NCI-H187 treated with DMSO at 0.1 percent for 48 hours (cell line): Measurements from ENCODE around the gene HSPB9.
"Not testable (repeated sequence)": the region's sequence is repeated elsewhere in the genome, so short reads cannot be mapped to it uniquely, and the experiment has no call there.

ENCODE experiments used
- DNase-seq: peaks from one replicate; lab custom pipeline; 2025; lab: John Stamatoyannopoulos, UW

Gene HSPB9

DNA sequence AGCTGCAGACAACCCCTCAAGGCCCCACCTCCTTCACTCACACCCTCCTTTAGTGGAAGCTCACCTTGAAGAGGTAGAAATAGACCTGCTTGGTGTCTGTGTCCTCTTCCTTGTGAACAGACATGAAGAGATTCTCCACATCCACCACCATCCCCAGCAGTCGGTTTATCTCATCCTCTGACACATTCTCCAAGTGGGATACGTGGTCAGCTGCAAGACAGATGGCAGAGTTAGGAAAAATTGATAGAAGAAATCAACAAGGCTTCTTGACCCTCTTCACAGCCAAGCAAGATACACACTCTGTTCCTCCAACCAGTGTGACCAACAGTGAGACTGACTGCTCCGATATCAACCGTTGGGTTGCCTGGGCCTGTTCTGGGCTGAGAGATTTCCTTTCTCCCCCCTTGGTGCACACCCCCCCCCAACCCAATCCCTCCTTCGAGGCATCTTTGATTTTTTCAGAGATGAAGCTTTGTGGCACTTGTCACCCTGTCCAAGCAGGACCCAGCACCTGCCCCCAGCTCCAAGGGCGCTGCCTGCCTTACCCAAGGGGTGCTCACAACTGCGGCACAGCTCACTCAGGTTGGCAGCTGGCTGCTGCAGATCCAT is 2.3 kb upstream of the HSPB9 start:
- no peak for DNase-seq

- DNase-seq = no peak
Measured at GRCh38 chr17:42120770-42121769, 1.5 kb upstream of the HSPB9 start, which contains the start of gene KAT2A. KAT2A (minus strand) TSS chr17:42121367; CDS start chr17:42121304, 63 bp downstream.

- DNase-seq = no peak
Measured at GRCh38 chr17:42124256-42124655, 1.7 kb downstream of the HSPB9 start.

DNA sequence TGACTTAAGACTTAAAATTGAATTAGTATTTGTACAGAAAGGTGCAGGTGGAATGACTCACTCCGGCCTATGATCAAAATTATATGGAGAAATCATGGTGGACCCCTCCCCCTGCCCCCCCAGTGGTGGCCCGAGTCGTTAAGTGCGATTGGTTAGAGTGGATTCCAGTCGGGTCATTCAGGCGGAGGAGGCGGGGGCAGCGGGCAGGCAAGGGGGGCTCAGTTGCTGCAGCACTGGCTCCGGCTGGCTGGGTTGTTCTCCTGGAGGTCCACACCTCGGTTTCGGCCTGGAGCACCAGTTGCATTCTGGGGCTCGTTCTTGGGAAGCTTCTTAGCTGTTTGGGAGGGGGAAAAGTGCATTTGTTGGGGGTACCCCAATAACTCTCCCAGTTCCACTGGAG is 3.0 kb downstream of the HSPB9 start:
- DNase-seq = no peak

GRCh38 chr17:42126836-42127235 is 4.2 kb downstream of the HSPB9 start:
- DNase-seq = no peak

DNA sequence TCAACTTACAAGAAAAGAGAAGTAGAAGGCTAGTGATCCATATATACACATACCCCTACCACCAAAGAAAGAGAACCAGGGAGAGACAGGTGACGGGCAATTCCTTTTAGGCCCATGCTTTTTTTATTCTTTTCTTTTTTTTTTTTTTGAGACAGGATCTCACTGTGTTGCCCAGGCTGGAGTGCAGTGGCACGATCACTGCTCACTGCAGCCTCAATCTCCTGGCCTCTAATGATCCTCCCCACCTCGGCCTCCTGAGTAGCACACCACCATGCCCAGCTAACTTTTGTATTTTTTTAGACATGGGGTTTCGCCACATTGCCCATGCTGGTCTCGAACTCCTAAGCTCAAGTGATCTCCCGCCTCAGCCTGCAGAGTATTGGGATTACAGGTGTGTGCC is 4.8 kb downstream of the HSPB9 start:
- DNase-seq = no peak

DNA sequence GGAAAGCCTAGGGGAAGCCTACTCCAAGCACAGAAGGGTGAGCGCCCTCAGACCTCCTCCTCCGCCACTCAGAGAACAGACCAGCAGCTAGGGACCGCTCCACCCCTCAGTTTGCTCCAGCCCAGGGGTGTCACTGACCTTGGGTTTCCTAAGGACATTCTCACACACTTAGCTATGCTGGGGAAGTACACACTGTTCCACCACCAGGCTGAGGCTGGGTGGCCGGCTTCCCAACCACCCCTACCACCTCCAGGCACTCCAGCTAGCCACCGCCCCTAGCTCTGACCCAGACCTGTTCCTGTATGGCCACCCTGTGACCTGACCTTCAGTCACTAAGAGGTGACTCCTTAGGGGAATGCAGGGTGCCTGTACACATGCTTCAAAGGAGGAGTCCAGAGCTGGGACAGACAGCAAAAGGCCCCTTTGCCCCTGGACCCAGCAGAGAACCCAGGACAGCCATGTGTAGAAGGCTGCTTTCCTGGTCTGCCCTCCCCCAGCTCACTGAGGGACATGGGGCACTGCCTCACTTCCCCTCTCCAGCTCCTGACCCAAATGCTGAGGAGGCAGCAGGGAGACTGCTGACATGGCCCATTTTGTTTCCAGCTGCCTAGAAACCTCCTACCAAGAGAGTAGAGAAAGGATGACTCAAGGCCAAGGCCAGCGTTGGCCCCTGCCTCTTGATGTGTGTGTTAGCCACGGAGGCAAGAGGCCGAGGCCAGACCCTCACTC is 6.7 kb downstream of the HSPB9 start:
- no peak for DNase-seq

GRCh38 chr17:42130310-42130936 is 7.8 kb downstream of the HSPB9 start:
- no peak for DNase-seq

DNA sequence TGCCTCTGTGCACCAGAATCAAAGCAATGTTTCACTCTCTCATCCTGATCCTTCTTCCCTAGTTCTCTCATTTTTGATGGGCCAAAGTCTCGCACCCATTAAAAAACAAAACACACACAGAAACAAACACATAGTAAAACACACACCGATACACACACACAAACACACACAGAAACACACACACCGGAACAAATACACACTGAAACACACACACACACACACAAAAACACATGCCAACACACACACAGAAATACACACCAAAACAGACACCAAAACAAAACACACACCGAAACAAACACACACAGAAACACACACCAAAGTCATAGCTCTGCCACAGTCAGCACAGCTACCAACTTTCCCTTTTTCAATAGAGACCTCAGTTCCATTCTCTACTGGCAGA is 8.6 kb downstream of the HSPB9 start:
- no peak for DNase-seq

DNA sequence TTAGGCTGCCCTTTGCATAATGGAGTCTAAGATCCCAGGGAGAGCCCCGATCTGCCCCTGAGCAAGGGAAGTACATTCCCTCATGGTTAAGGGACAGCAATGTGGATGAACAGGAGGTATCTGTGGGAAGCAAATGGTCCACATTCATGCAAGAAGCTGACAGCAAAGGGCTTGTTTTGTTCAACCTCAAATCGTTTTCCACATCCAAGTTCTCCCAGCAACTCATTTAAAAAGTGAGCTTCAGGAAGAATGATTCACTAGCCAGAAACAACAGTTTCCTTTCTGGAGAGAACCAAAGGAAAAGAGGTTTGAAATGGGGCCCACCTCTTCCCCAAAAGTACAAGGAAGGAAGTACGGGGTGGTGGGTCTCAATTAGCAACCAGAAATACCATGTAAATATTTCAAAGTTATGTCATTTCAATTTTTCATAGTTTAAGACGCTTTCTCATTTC is 9.4 kb downstream of the HSPB9 start:
- DNase-seq = no peak

GRCh38 chr17:42132941-42133340 is 10.3 kb downstream of the HSPB9 start:
- DNase-seq = peak; percentile 65

DNA sequence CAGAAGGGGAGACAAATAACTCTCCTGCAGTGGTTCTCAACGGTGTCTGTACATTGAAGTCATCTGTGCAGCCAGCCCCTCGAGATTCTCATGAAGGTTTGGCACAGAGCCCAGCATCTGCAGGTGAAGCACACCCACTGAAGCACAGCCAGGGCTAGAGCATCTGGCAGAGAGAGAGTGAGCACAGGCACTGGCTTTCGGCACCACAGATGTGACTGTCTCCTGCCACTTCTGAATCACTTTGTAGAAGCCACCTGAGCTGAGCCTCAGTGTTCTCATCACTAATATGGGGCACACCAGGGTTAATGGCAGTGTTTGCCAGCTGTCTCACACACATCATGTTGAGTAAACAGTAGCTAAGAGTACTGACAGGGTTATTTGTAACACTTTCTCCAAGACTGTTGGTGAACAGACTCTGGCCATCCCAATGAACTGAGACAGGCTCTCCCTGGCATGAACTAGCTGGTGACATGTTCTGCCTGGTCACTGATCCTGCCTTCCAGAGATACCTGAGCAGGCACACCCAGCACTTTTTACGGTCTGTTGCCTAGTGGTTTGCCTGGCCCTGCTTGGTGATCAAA is 10.9 kb downstream of the HSPB9 start:
- DNase-seq = peak; percentile 65

GRCh38 chr17:42135151-42135550 is 12.5 kb downstream of the HSPB9 start:
- no peak for DNase-seq

- no peak for DNase-seq
Measured at GRCh38 chr17:42135664-42136653, 13.4 kb downstream of the HSPB9 start.

GRCh38 chr17:42136654-42137051 is 14.0 kb downstream of the HSPB9 start:
- no peak for DNase-seq

DNA sequence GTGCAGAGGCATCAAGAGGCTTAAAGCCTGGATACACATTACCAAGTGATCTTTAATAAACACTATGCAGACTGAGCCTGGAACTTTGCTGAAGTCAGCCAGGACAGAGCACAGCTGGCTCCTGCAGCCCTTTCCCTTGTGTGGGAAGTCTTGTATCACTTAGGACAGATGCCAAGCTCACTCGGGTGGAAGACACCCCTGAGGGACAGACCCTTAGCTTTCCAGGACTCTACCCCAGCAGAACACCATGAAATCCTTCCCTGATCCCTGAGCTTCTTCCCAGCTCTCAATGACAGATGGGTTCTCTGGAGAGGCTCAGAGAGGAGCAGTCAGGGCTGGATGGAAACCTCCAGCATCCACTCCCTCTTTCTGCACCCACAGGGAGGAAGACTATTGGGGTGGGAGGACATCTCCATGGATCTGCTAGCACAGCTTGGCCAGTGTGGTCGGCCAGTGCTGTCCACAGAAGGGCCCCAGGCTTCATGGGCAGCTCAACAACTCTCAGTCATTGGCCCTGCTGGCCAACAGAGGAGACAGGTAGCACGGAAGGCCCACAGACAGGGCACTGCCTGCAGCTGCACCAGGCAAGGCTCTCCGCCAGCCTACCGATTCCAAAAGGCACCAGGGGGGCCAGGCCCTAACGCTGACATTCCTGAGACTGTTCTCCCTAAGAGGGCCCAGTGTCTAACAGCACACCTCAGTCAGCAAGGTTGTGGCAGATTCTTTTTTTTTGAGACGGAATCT is 16.3 kb downstream of the HSPB9 start:
- no peak for DNase-seq

- not testable (repeated sequence) for DNase-seq
Measured at GRCh38 chr17:42140690-42141089, 18.1 kb downstream of the HSPB9 start.

DNA sequence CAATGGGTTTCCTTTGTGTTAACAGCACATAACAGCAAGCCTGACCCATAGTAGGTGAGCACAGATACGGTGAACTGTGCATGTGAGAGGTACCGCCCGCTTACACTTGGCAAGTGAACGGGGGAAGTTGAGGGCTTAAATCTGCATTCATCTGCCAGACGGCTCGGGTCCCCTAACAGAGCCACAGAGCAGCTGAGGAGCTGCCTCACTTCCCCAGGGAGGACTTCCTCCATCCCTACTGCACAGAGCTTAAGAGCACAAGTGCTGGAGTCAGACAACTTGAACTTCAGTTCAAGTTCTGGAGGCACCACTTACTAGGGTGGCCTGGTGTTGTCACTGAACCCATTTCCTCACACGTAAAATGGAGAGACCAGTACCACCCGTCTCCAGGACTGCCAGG is 18.8 kb downstream of the HSPB9 start:
- no peak for DNase-seq

DNA sequence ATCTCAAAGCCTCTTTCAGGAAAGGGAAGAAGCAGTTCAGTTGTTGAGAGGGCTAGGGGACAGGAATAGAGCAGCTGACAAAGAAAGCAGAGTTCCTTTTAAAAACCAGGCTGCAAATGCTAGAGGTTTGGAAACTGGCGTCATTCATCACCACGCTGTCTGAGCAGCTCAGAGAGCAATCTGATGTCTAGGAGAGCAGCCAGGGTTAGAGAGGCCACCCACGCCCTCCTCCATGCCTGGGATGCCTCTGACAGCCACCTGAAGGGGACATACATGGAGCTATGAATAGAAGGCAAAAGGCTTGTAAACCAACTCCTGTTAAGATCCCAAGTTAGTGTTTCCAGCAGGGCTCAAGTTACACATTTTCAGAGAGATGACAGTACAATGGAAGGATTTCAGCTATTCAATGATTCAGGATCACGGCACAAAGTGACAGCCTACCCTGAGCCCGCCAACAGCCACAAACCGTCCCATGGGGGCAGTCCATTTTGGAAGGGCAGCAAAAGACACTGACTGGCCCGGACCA is 19.8 kb downstream of the HSPB9 start:
- DNase-seq = no peak
